UCSD-AML1 (cell line): ENCODE measurements around the gene ABCA3.
"Not testable (repeated sequence)": the region's sequence is repeated elsewhere in the genome, so short reads cannot be mapped to it uniquely, and the experiment has no call there.

Source experiments
- DNase-seq: peaks from one replicate; lab custom pipeline; 2025; ENCODE audit not compliant: unreplicated experiment; lab: John Stamatoyannopoulos, UW

Gene ABCA3

GRCh38 chr16:2282262-2282661, 58.3 kb downstream of the ABCA3 start:
- no peak for DNase-seq

GRCh38 chr16:2280981-2281542, 59.5 kb downstream of the ABCA3 start:
- no peak for DNase-seq

GRCh38 chr16:2280461-2280860, 60.1 kb downstream of the ABCA3 start:
- DNase-seq: no peak

- DNase-seq: no peak
Observed at GRCh38 chr16:2278956-2279800, 61.4 kb downstream of the ABCA3 start.

- no peak for DNase-seq
Observed at GRCh38 chr16:2278272-2278608, 62.3 kb downstream of the ABCA3 start.

- DNase-seq: no peak
Observed at GRCh38 chr16:2277466-2278271, 62.9 kb downstream of the ABCA3 start.

- DNase-seq: no peak
Observed at GRCh38 chr16:2276368-2277195, 63.9 kb downstream of the ABCA3 start.

- DNase-seq: no peak
Observed at GRCh38 chr16:2275476-2276367, 64.8 kb downstream of the ABCA3 start.

GRCh38 chr16:2273931-2274330, 66.6 kb downstream of the ABCA3 start:
- DNase-seq: no peak

- no peak for DNase-seq
Observed at GRCh38 chr16:2273484-2273883, 67.0 kb downstream of the ABCA3 start.

GRCh38 chr16:2271848-2272461, 68.6 kb downstream of the ABCA3 start:
- no peak for DNase-seq

GRCh38 chr16:2270588-2271470, 69.7 kb downstream of the ABCA3 start:
- DNase-seq: no peak

GRCh38 chr16:2270070-2270462, 70.5 kb downstream of the ABCA3 start:
- DNase-seq: no peak

GRCh38 chr16:2267913-2268666, 72.4 kb downstream of the ABCA3 start, which contains the start of gene RNPS1:
Gene RNPS1, minus strand, starts transcription at chr16:2268126. Its CDS starts 3,483 bp downstream, at chr16:2264643.
- DNase-seq: peak; percentile 97

- peak; percentile 90 for DNase-seq
Observed at GRCh38 chr16:2267505-2267912, 73.0 kb downstream of the ABCA3 start.

- not testable (repeated sequence) for DNase-seq
Observed at GRCh38 chr16:2266887-2267286, 73.6 kb downstream of the ABCA3 start.

- DNase-seq: not testable (repeated sequence)
Observed at GRCh38 chr16:2263026-2263425, 77.5 kb downstream of the ABCA3 start.

GRCh38 chr16:2260250-2260649, 80.3 kb downstream of the ABCA3 start:
- DNase-seq: no peak
